Right lobe of liver (tissue), 4 donors: Measurements from ENCODE around the gene METTL24.
"Not testable (repeated sequence)": the region's sequence is repeated elsewhere in the genome, so short reads cannot be mapped to it uniquely, and the experiment has no call there.

Source experiments
- CTCF ChIP-seq, 4 donors: fragments of 200-600 bp in 3 of 4; fragments of 450-650 bp in 1 of 4; IDR thresholded peaks; one replicate each; pipeline versions ENCODE4 v1.5.1 to v1.8.0; 2016 to 2022; ENCODE audit warnings: antibody characterized with exemption in 4 of 4, mild to moderate bottlenecking in 2 of 4
- POLR2A ChIP-seq: fragments of 450-650 bp; IDR thresholded peaks from one replicate; pipeline ENCODE4 v1.6.1; 2017; ENCODE audit warnings: antibody characterized with exemption, mild to moderate bottlenecking
- donor health status: DM: no; HTN: no; CAD: no.
- donor health status: DM: no; HTN: no; CAD: no.
- donor health status: DM: no; HTN: yes; CAD: no.

- not testable (repeated sequence) for TF ChIP-seq POLR2A; CTCF (IDR thresholded peaks at IDR 0.05)
These were observed 52.3 kb downstream of the METTL24 start for GRCh38 chr6:110305832-110306231.
